ENCODE data around the gene SH3BP4.

- TF ChIP-seq CTCF (conservative IDR thresholded peaks at IDR 0.05) (no peak), ZFX (IDR thresholded peaks at IDR 0.05) (no peak)
These were observed 37.3 kb upstream of the SH3BP4 start for GRCh38 chr2:234914371-234915154.
